A673 (cell line): ENCODE results near the gene FGF14. TPM values are rescaled to one million over a fixed set of nuclear protein-coding genes. Genes with fewer than 3 reads are reported as not detected.
"Not testable (repeated sequence)": the region's sequence is repeated elsewhere in the genome, so short reads cannot be mapped to it uniquely, and the experiment has no call there.

Experiments used
- BruUV-seq: library from RNA; stranded (reverse); fragments of 400-500 nt; replicated peaks from 2 replicates; lab custom pipeline; 2021; lab: Mats Ljungman, UMichigan
- CTCF ChIA-PET: fragments of 300-600 bp; sonication (Branson Sonifier 250); formaldehyde crosslinking; loops from one replicate; lab custom pipeline; 2022; ENCODE audit warnings: antibody characterized with exemption; lab: Charles Lee
- POLR2A ChIA-PET: fragments of 300-600 bp; sonication (Branson Sonifier 250); formaldehyde crosslinking; loops from one replicate; lab custom pipeline; 2022; ENCODE audit warnings: antibody characterized with exemption; ENCODE audit not compliant: low non-redundant PET; lab: Charles Lee
- DNase-seq: peaks from one replicate; pipeline ENCODE4 v3.0.0-alpha.2; 2015; ENCODE audit warnings: low spot score
- H3K27ac ChIP-seq: fragments of 200-600 bp; sonication (generic); 2 replicates; pipeline ENCODE4 v1.5.1; 2016; ENCODE audit warnings: mixed run types, low read depth, mild to moderate bottlenecking, mixed read lengths, antibody characterized with exemption, low read length; ENCODE audit not compliant: poor library complexity, severe bottlenecking
- H3K27me3 ChIP-seq: fragments of 200-600 bp; sonication (generic); replicated peaks from 2 replicates; pipeline ENCODE4 v1.6.1; 2017; ENCODE audit warnings: mixed run types, low read depth, mild to moderate bottlenecking, mixed read lengths, antibody characterized with exemption, low read length; ENCODE audit not compliant: insufficient read depth, poor library complexity
- H3K36me3 ChIP-seq: fragments of 200-600 bp; sonication (generic); 2 replicates; pipeline ENCODE4 v1.6.1; 2016; ENCODE audit warnings: mixed run types, mild to moderate bottlenecking, mixed read lengths, antibody characterized with exemption, low read length; ENCODE audit not compliant: insufficient read depth, poor library complexity, severe bottlenecking
- H3K4me1 ChIP-seq: fragments of 200-600 bp; sonication (generic); 2 replicates; pipeline ENCODE4 v1.6.1; 2017; ENCODE audit warnings: mixed run types, mild to moderate bottlenecking, mixed read lengths, antibody characterized with exemption, low read length; ENCODE audit not compliant: insufficient read depth, poor library complexity, severe bottlenecking
- H3K4me3 ChIP-seq: fragments of 200-600 bp; sonication (generic); 2 replicates; pipeline ENCODE4 v1.5.1; 2016; ENCODE audit warnings: low read depth, mixed run types, mild to moderate bottlenecking, mixed read lengths, low read length; ENCODE audit not compliant: poor library complexity, severe bottlenecking
- H3K9me3 ChIP-seq: fragments of 200-600 bp; sonication (generic); 2 replicates; pipeline ENCODE4 v1.6.1; 2016; ENCODE audit warnings: mixed run types, low read depth, mild to moderate bottlenecking, mixed read lengths, antibody characterized with exemption, low read length; ENCODE audit not compliant: poor library complexity, severe bottlenecking
- CTCF ChIP-seq: fragments of 300-800, 200-600 bp; sonication (generic); conservative IDR thresholded peaks from 2 replicates; pipeline ENCODE4 v1.5.1; 2017; ENCODE audit warnings: low read depth, mild to moderate bottlenecking, antibody characterized with exemption, low read length, moderate library complexity, mixed read lengths
- EZH2 ChIP-seq: fragments of 200-600 bp; sonication (generic); IDR thresholded peaks from 2 replicates; pipeline ENCODE4 v1.6.1; 2017; ENCODE audit warnings: borderline replicate concordance, low read depth, mild to moderate bottlenecking, mixed read lengths, antibody characterized with exemption, low read length; ENCODE audit not compliant: poor library complexity, severe bottlenecking
- intact Hi-C: fragments of 100-400 bp; cut with micrococcal nuclease; formaldehyde crosslinking; loops from one replicate; pipeline ENCODE4 v1.10.0; 2022; ENCODE audit not compliant: unreplicated experiment
- total RNA-seq: library from RNA; stranded (reverse); gene quantifications from 2 replicates; pipeline ENCODE4 v1.2.3, GENCODE V29; 2021

FGF14 gene
- total RNA-seq, 1 experiment from 2014 or later: 19.7 TPM

- ChIA-PET CTCF (interaction anchor here (0.6 to 0.9 kb wide), 3 partner anchors 47 to 467 kb away, joined by 3 to 7 read pairs (median 3); no protein-coding TSS in a partner anchor), POLR2A (no interaction called here)
- intact Hi-C loops: loop anchor here (10.0 kb wide), 1 partner anchor 144 kb away; no protein-coding TSS in a partner anchor
- TF ChIP-seq CTCF: peak; percentile 52
- no peak for TF ChIP-seq EZH2
- H3K9me3 ChIP-seq: no peaks in the 10 kb centered on the region
- H3K27ac ChIP-seq: no peak overlapping the region
- H3K4me3 ChIP-seq: no peak overlapping the region
- H3K27me3 ChIP-seq: no peaks in the 10 kb centered on the region
- H3K36me3 ChIP-seq: no peaks in the 10 kb centered on the region
- no TSS peak for BruUV-seq
- peaks cover 4% of the 10 kb centered on the region for H3K4me1 ChIP-seq
- DNase-seq: peak; percentile 34
Measured at GRCh38 chr13:102089177-102089576, 312.7 kb downstream of the FGF14 start.

GRCh38 chr13:102073251-102073650 lies 328.6 kb downstream of the FGF14 start:
- no TSS peak for BruUV-seq
- no peaks in the 10 kb centered on the region for H3K36me3 ChIP-seq
- intact Hi-C loops: no loop called here
- no peaks in the 10 kb centered on the region for H3K4me1 ChIP-seq
- no peaks in the 10 kb centered on the region for H3K27me3 ChIP-seq
- no peak for DNase-seq
- TF ChIP-seq CTCF: no peak
- no peak for TF ChIP-seq EZH2
- ChIA-PET CTCF (no interaction called here), POLR2A (no interaction called here)
- H3K27ac ChIP-seq: no peak overlapping the region
- no peak overlapping the region for H3K4me3 ChIP-seq
- no peaks in the 10 kb centered on the region for H3K9me3 ChIP-seq

GRCh38 chr13:102071711-102072110 lies 330.1 kb downstream of the FGF14 start:
- Histone ChIP-seq H3K27me3 (no peaks in the 10 kb centered on the region), H3K4me3 (no peak overlapping the region), H3K27ac (no peak overlapping the region), H3K36me3 (no peaks in the 10 kb centered on the region), H3K9me3 (no peaks in the 10 kb centered on the region), H3K4me1 (no peaks in the 10 kb centered on the region)
- DNase-seq: no peak
- POLR2A ChIA-PET: no interaction called here
- no TSS peak for BruUV-seq
- intact Hi-C loops: no loop called here
- TF ChIP-seq EZH2 (no peak), CTCF (no peak)
- CTCF ChIA-PET: no interaction called here

- H3K27ac ChIP-seq, DNase-seq, H3K36me3 ChIP-seq, CTCF ChIA-PET, BruUV-seq, POLR2A ChIA-PET, H3K27me3 ChIP-seq, H3K4me1 ChIP-seq, intact Hi-C loops, H3K4me3 ChIP-seq, H3K9me3 ChIP-seq: not testable (repeated sequence)
Measured at GRCh38 chr13:102068323-102068722, 333.5 kb downstream of the FGF14 start.
